Gastroesophageal sphincter (tissue), 4 donors: Measurements from ENCODE around the gene ARFGEF2. TPM values are rescaled to one million over a fixed set of nuclear protein-coding genes. Genes with fewer than 3 reads are reported as not detected.
"Not testable (repeated sequence)": the region's sequence is repeated elsewhere in the genome, so short reads cannot be mapped to it uniquely, and the experiment has no call there.

Experiments used
- ATAC-seq: fragments of 150-250 bp; one replicate; pipeline ENCODE4 v1.9.1; 2016; ENCODE audit warnings: mild to moderate bottlenecking, moderate library complexity
- H3K27ac ChIP-seq, 4 donors: fragments of 200-600 bp; sonication (generic) in 3 of 4; 1 replicate in 3 of 4; 2 replicates in 1 of 4; pipeline ENCODE4 v1.5.1; 2016 to 2019
- H3K27me3 ChIP-seq: fragments of 200-600 bp; sonication (generic); one replicate; pipeline ENCODE4 v1.5.1; 2019
- H3K36me3 ChIP-seq, 2 donors: fragments of 200-600 bp; sonication (generic); one replicate each; pipeline ENCODE4 v1.5.1; 2019; ENCODE audit warnings: control low read depth in 1 of 2
- H3K4me1 ChIP-seq, 3 donors: fragments of 200-600 bp; sonication (generic); 1 replicate in 2 of 3; 2 replicates in 1 of 3; pipeline ENCODE4 v1.5.1; 2016 to 2019; ENCODE audit warnings: control low read depth in 2 of 3
- H3K4me3 ChIP-seq, 2 donors: fragments of 200-600 bp; sonication (generic); one replicate each; pipeline ENCODE4 v1.5.1; 2019; ENCODE audit warnings: mild to moderate bottlenecking in 1 of 2, moderate library complexity in 1 of 2
- H3K9me3 ChIP-seq, 3 donors: fragments of 200-600 bp; sonication (generic); one replicate each; pipeline ENCODE4 v1.5.1; 2017 to 2019; ENCODE audit warnings: control low read depth in 2 of 3
- CTCF ChIP-seq, 4 experiments: fragments of 200-600 bp in 2 of 4; fragments of 450-650 bp in 2 of 4; sonication (generic) in 1 of 4; IDR thresholded peaks; one replicate each; pipeline ENCODE4 v1.5.1; 2017 to 2019; ENCODE audit warnings: antibody characterized with exemption in 4 of 4, mild to moderate bottlenecking in 2 of 4, moderate library complexity in 2 of 4
- EP300 ChIP-seq: sonication (generic); formaldehyde crosslinking; IDR thresholded peaks from one replicate; pipeline ENCODE4 v1.6.1; 2017; ENCODE audit warnings: antibody characterized with exemption, mild to moderate bottlenecking
- POLR2A ChIP-seq, 2 donors: fragments of 450-650 bp; IDR thresholded peaks; one replicate each; pipeline ENCODE4 v1.6.1; 2017; ENCODE audit warnings: antibody characterized with exemption in 2 of 2, mild to moderate bottlenecking in 2 of 2, moderate library complexity in 1 of 2
- POLR2AphosphoS5 ChIP-seq: sonication (generic); formaldehyde crosslinking; IDR thresholded peaks from one replicate; pipeline ENCODE4 v1.6.1; 2017; ENCODE audit warnings: antibody characterized with exemption
- WGBS, 2 donors: methylation state at CpG; one replicate each; pipeline ENCODE4 v1.1.5; 2018; ENCODE audit warnings: low coverage in 1 of 2; 5-methylcytosine and 5-hydroxymethylcytosine counted together
- total RNA-seq, 4 donors: library from RNA; depleted of rRNA; stranded (reverse); fragments of >200 nt; gene quantifications; one replicate each; pipeline ENCODE4 v1.1.0, GENCODE V29; 2016

ARFGEF2 gene
- total RNA-seq, 4 donors from 2014 or later: 42.6 to 101 (median 51.3) TPM

GRCh38 chr20:48885237-48885636 is 36.3 kb upstream of the ARFGEF2 start:
- no peak for ATAC-seq
- no peak overlapping the region for H3K27ac ChIP-seq
- WGBS, 2 donors: 81 to 87% methylated on average over 3 to 4 of the region's 4 CpGs

GRCh38 chr20:48886194-48886593 is 35.3 kb upstream of the ARFGEF2 start:
- Histone ChIP-seq H3K36me3 (no peaks in the 10 kb centered on the region), H3K4me1 (no peaks in the 10 kb centered on the region), H3K27ac (no peak overlapping the region), H3K9me3 (no peaks in the 10 kb centered on the region), H3K4me3 (no peak overlapping the region), H3K27me3 (peaks cover 11% of the 10 kb centered on the region)
- whole genome bisulfite sequencing, 2 donors: 73% methylated on average over 2 of the region's 3 CpGs; no CpG with 5 or more reads in 1 of the 2 donors
- TF ChIP-seq CTCF (IDR thresholded peaks at IDR 0.05) (no peak), POLR2A (IDR thresholded peaks at IDR 0.05) (no peak)
- ATAC-seq: no peak

More at GRCh38 chr20:48885237-48885636, 36.3 kb upstream of the ARFGEF2 start:
- H3K4me3 ChIP-seq: no peak overlapping the region
- no peaks in the 10 kb centered on the region for H3K9me3 ChIP-seq
- no peak for TF ChIP-seq POLR2AphosphoS5
- H3K36me3 ChIP-seq: no peaks in the 10 kb centered on the region
- no peaks in the 10 kb centered on the region for H3K4me1 ChIP-seq
- peaks cover 2% of the 10 kb centered on the region for H3K27me3 ChIP-seq

GRCh38 chr20:48886811-48887210 is 34.7 kb upstream of the ARFGEF2 start:
- Histone ChIP-seq H3K4me1 (no peaks in the 10 kb centered on the region), H3K9me3 (no peaks in the 10 kb centered on the region), H3K27me3 (peaks cover 11% of the 10 kb centered on the region), H3K36me3 (no peaks in the 10 kb centered on the region), H3K4me3 (no peak overlapping the region), H3K27ac (no peak overlapping the region)
- TF ChIP-seq EP300: no peak
- no peak for TF ChIP-seq POLR2AphosphoS5
- no peak for TF ChIP-seq POLR2A (IDR thresholded peaks at IDR 0.05)
- TF ChIP-seq CTCF (IDR thresholded peaks at IDR 0.05): no peak
- no peak for ATAC-seq
- WGBS, 2 donors: 84 to 96% methylated on average over 2 of the region's 2 CpGs

- H3K4me1 ChIP-seq, H3K9me3 ChIP-seq, ATAC-seq, H3K4me3 ChIP-seq, H3K36me3 ChIP-seq, H3K27ac ChIP-seq: not testable (repeated sequence)
- peaks cover 11% of the 10 kb centered on the region for H3K27me3 ChIP-seq
- 65 to 86% methylated on average over 2 to 6 of the region's 6 CpGs for WGBS, 2 donors
These were observed 33.0 kb upstream of the ARFGEF2 start for GRCh38 chr20:48888517-48888916.

- H3K27me3 ChIP-seq: peaks cover 11% of the 10 kb centered on the region
- peaks cover 0 to 12% (median 0%) of the 10 kb centered on the region in 3 donors for H3K9me3 ChIP-seq
- 60 to 63% methylated on average over 3 of the region's 3 CpGs for WGBS, 2 donors
- H3K4me3 ChIP-seq: no peak overlapping the region
- H3K36me3 ChIP-seq: no peaks in the 10 kb centered on the region
- TF ChIP-seq POLR2AphosphoS5 (no peak), CTCF (IDR thresholded peaks at IDR 0.05) (no peak), POLR2A (IDR thresholded peaks at IDR 0.05) (no peak), EP300 (no peak)
- no peaks in the 10 kb centered on the region for H3K4me1 ChIP-seq
- no peak for ATAC-seq
- no peak overlapping the region for H3K27ac ChIP-seq
These were observed 32.2 kb upstream of the ARFGEF2 start for GRCh38 chr20:48889140-48889790.

GRCh38 chr20:48891235-48892048 is 30.1 kb upstream of the ARFGEF2 start:
- H3K27ac ChIP-seq: no peak overlapping the region
- H3K36me3 ChIP-seq: no peaks in the 10 kb centered on the region
- no peak overlapping the region for H3K4me3 ChIP-seq
- TF ChIP-seq EP300: no peak
- TF ChIP-seq CTCF (IDR thresholded peaks at IDR 0.05): no peak
- TF ChIP-seq POLR2AphosphoS5: no peak
- no peak for TF ChIP-seq POLR2A (IDR thresholded peaks at IDR 0.05)
- peaks cover 0 to 12% (median 0%) of the 10 kb centered on the region in 3 donors for H3K9me3 ChIP-seq
- peaks cover 11% of the 10 kb centered on the region for H3K27me3 ChIP-seq
- 41 to 83% methylated on average over 2 to 3 of the region's 4 CpGs for WGBS, 2 donors
- ATAC-seq: no peak
- no peaks in the 10 kb centered on the region for H3K4me1 ChIP-seq
